Osteocyte (in vitro differentiated cells): Measurements from ENCODE around the gene CAMKMT. TPM values are rescaled to one million over a fixed set of nuclear protein-coding genes. Genes with fewer than 3 reads are reported as not detected.
A peak's percentile ranks its signal among the peaks of the same experiment; 100 is the strongest.

ENCODE experiments used
- DNase-seq: peaks from one replicate; pipeline ENCODE4 v3.0.0; 2021; ENCODE audit warnings: mixed read lengths; ENCODE audit not compliant: unreplicated experiment; ENCODE audit errors: extremely low spot score
- H3K27ac Mint-ChIP-seq: one replicate; pipeline ENCODE4 v1.8.0; 2021; ENCODE audit warnings: mild to moderate bottlenecking, mixed read lengths; ENCODE audit not compliant: unreplicated experiment
- H3K27me3 Mint-ChIP-seq: one replicate; pipeline ENCODE4 v1.8.0; 2021; ENCODE audit warnings: mixed read lengths; ENCODE audit not compliant: unreplicated experiment
- H3K36me3 Mint-ChIP-seq: one replicate; pipeline ENCODE4 v1.8.0; 2021; ENCODE audit warnings: mixed read lengths; ENCODE audit not compliant: unreplicated experiment
- H3K4me1 Mint-ChIP-seq: one replicate; pipeline ENCODE4 v1.8.0; 2021; ENCODE audit warnings: mixed read lengths; ENCODE audit not compliant: unreplicated experiment
- H3K4me3 Mint-ChIP-seq: one replicate; pipeline ENCODE4 v1.8.0; 2021; ENCODE audit warnings: mild to moderate bottlenecking, moderate library complexity, mixed read lengths; ENCODE audit not compliant: unreplicated experiment
- H3K9me3 Mint-ChIP-seq: one replicate; pipeline ENCODE4 v1.8.0; 2021; ENCODE audit warnings: mixed read lengths; ENCODE audit not compliant: unreplicated experiment
- total RNA-seq: library from RNA; stranded (reverse); gene quantifications from 2 replicates; pipeline ENCODE4 v1.2.1, GENCODE V29; 2021
- TF ChIP-seq, protein P1 (sequence below): fragments of 200-600 bp; sonication (generic); IDR thresholded peaks from 2 replicates; pipeline ENCODE4 v1.5.0; 2021; ENCODE audit warnings: antibody characterized with exemption, mild to moderate bottlenecking, moderate library complexity

Gene CAMKMT
- total RNA-seq, 1 donor from 2014 or later: 10.9 TPM

DNA sequence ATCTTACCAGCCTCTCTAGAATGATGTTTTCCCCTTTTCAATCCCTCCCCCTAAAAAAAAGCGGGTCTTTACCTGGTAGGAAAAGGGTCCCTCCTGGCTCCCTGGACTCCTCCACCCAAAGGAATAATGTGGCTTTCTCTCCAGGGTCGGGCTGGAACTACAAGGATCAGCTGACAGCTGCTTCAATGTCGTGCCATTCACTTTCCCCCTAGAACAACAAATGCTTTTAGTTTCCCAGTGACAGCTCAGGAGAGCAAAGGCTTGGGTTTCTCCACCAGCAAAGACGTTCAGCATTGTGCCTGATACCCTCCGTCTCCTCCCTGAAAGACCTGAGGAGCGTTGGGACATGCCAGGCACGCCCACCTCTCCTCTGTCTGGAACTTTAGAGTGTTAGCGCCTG lies 405.9 kb downstream of the CAMKMT start:
- Mint-ChIP-seq H3K27ac (no peak overlapping the region), H3K27me3 (peaks cover 55% of the 10 kb centered on the region), H3K4me3 (no peak overlapping the region), H3K9me3 (no peaks in the 10 kb centered on the region), H3K4me1 (peaks cover 12% of the 10 kb centered on the region), H3K36me3 (peaks cover 3% of the 10 kb centered on the region)
- TF ChIP-seq, protein P1, sequence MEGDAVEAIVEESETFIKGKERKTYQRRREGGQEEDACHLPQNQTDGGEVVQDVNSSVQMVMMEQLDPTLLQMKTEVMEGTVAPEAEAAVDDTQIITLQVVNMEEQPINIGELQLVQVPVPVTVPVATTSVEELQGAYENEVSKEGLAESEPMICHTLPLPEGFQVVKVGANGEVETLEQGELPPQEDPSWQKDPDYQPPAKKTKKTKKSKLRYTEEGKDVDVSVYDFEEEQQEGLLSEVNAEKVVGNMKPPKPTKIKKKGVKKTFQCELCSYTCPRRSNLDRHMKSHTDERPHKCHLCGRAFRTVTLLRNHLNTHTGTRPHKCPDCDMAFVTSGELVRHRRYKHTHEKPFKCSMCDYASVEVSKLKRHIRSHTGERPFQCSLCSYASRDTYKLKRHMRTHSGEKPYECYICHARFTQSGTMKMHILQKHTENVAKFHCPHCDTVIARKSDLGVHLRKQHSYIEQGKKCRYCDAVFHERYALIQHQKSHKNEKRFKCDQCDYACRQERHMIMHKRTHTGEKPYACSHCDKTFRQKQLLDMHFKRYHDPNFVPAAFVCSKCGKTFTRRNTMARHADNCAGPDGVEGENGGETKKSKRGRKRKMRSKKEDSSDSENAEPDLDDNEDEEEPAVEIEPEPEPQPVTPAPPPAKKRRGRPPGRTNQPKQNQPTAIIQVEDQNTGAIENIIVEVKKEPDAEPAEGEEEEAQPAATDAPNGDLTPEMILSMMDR: no peak
- DNase-seq: no peak

DNA sequence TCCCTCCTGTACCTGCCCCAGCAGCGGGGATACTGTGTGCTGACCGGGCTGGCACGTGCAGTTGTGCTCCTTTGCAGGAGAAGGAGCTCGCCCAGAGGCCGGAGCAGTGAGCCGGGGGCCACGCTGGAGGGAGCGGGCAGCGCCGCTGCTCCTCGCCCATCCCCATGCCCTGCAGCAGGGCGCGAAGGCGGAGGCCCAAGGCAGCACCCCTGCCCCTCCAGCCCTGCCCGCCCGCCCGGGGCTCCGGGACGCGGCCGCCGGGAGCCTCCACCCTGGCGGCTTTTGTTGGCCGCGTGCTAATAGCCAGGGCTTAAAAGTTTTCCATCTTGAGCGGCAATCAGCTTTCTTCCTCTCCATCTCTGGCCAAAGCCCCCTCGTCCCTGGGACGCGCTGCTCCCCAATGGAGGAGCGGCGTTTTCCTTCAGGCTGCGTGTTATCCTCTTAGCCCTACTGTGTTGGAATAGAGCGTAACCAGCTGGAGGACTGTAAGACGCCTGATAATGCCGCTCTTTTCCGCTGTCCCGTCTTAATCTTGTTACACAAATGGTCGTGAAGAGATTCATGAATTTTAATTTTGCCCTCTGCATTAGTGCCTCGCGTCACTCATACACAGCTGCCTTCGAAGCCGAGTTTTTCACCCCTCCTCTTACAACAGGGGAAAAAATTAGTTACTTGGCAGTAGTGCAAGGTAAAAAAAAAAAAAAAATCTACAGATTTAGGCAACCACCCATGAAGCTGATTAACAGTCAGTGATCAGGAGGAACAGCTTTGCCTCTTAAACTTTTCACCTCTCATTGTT lies 406.9 kb downstream of the CAMKMT start:
- Mint-ChIP-seq H3K27me3 (peaks cover 47% of the 10 kb centered on the region), H3K27ac (no peak overlapping the region), H3K4me3 (peak overlapping the region; percentile 27), H3K4me1 (peaks cover 12% of the 10 kb centered on the region), H3K36me3 (peaks cover 3% of the 10 kb centered on the region), H3K9me3 (no peaks in the 10 kb centered on the region)
- DNase-seq: no peak
- TF ChIP-seq, protein P1: no peak

DNA sequence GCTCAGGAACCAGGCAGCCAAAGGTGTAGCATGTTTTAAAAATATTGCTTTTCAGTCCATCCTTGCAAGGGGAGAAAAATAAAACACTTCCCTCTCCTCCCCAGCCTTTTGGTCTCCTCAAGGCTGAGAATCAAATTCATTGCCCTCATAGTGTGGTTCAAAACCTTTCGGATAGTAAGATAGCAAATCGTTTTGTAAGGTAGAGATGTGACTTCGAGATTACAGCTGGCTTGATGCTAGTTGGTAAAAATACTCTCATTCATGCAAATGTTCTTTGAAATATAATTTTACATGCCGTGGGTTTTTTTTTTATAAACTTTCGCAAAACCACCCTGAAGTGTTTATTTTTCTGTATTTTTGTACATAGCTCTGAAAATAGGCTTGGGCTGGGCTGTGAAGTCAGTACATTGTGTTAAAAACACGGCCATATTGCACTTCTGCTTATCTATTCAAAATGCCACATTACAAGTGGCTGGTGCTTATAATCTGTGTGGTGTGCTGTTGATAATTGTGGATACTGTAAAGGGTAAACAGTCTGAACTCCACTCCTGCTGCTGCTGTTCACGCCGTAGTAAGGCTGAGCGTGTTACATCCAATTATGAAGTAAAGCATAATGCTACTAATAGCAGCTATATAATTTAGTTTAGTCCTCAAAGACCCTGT lies 407.7 kb downstream of the CAMKMT start:
- DNase-seq: no peak
- TF ChIP-seq, protein P1: no peak
- Mint-ChIP-seq H3K27me3 (peaks cover 41% of the 10 kb centered on the region), H3K4me1 (peaks cover 12% of the 10 kb centered on the region), H3K9me3 (no peaks in the 10 kb centered on the region), H3K36me3 (peaks cover 3% of the 10 kb centered on the region), H3K4me3 (no peak overlapping the region), H3K27ac (no peak overlapping the region)

DNA sequence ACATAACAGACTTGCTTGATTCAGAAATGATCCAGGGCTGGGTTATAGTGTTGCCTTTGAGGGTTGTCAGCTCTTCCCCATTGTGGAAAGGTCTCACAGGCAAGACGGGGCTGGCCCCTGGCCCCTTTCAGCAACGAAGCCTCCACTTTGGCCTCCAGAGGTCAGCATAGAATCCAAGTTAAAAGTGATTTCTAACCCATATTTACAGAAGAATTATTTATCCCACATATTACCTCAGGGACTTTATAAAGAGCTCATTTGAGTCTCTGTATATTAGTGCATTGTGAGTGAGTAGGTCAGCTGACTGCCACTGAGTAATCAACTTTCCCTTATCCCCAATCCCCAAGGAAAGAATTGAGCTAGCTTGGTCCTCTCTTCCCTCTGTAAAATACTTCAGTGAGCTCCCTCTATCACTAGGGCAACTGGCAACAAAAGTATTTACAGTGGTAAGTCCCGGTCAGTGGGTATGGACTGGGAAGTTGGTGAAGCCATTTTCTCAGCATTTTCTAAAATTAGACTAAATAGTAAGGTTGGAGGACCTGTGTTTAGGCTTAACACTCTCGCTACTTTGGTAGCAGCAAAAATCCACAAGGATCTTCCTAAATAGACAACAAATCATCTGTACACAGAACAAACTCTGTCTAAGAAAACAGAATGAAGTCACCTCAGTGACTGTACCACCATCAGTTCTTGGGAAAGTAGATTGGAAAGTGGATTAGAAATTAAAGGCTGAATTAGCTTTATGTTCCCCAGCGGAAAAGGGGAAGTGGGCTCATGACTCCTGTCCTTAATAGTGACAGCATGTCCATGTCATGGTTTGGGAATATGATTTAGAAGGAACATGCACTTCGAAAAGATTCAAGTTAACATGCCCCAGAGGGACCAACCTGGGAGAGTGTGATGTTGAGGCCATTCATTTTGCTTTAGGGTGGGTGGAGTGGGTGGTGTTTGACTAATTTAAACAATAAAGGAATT lies 408.8 kb downstream of the CAMKMT start:
- DNase-seq: no peak
- no peak overlapping the region for H3K4me3 Mint-ChIP-seq
- peaks cover 3% of the 10 kb centered on the region for H3K36me3 Mint-ChIP-seq
- no peaks in the 10 kb centered on the region for H3K9me3 Mint-ChIP-seq
- TF ChIP-seq, protein P1: no peak
- peaks cover 40% of the 10 kb centered on the region for H3K27me3 Mint-ChIP-seq
- H3K4me1 Mint-ChIP-seq: peaks cover 12% of the 10 kb centered on the region
- H3K27ac Mint-ChIP-seq: no peak overlapping the region
